ENCODE measurements around the gene HOMER2.

GRCh38 chr15:82871832-82872484, 80.6 kb downstream of the HOMER2 start:
- TF ChIP-seq ZNF670 (tag by site-specific recombination; IDR thresholded peaks at IDR 0.05; ENCODE audit: low read depth) (no peak), TCF7L2 (IDR thresholded peaks at IDR 0.05; ENCODE audit: borderline replicate concordance, low read depth, low read length) (no peak)

All from HEK293 (cell line).